Measurements from ENCODE around the gene DCP1B.

DCP1B gene

DNA sequence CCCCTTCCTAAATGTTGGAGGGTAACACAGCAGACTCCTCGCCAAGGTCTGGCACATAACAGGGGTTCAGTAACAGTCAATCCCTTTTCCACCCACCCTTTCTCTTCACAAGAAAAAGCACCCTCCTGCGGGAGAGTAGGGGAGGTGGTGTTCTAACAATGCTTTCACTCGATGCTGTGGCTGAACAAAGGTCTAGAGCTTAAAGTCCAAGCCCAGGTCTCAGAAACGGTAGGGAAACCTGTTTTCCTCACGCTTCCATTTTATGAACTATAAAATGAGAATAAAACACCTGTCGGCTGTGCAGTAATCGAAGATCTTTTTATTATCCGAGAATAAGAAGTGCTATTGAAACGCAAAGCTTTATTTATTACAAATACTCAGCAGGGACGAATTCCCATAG lies 64.9 kb downstream of the DCP1B start:
- Histone ChIP-seq H3K9me2 (replicated peaks; ENCODE audit: insufficient read depth, low read length) (no peaks in the 10 kb centered on the region), H3K4me3 (ENCODE audit: insufficient read depth, low read length, poor library complexity, severe bottlenecking) (no peak overlapping the region), H3K27ac (ENCODE audit: low read depth, low read length) (no peak overlapping the region), H3K27me3 (ENCODE audit: low read length) (no peaks in the 10 kb centered on the region), H2AFZ (ENCODE audit: low read depth, low read length, severe bottlenecking) (peak overlapping the region; percentile 27), H3K36me3 (ENCODE audit: low read length) (no peaks in the 10 kb centered on the region), H3K79me2 (ENCODE audit: insufficient read depth, low read length) (no peaks in the 10 kb centered on the region), H3K4me2 (ENCODE audit: low read depth, low read length, poor library complexity, severe bottlenecking) (no peak overlapping the region), H3F3A (ENCODE audit: insufficient read depth) (no peaks in the 10 kb centered on the region), H3K9me3 (ENCODE audit: insufficient read depth, low read length) (no peaks in the 10 kb centered on the region), H4K20me1 (ENCODE audit: low read depth, low read length) (no peaks in the 10 kb centered on the region), H3K9ac (ENCODE audit: low read length) (peak overlapping the region; percentile 23; the same call in 1 of the 2 replicates)
- TF ChIP-seq, protein P1, sequence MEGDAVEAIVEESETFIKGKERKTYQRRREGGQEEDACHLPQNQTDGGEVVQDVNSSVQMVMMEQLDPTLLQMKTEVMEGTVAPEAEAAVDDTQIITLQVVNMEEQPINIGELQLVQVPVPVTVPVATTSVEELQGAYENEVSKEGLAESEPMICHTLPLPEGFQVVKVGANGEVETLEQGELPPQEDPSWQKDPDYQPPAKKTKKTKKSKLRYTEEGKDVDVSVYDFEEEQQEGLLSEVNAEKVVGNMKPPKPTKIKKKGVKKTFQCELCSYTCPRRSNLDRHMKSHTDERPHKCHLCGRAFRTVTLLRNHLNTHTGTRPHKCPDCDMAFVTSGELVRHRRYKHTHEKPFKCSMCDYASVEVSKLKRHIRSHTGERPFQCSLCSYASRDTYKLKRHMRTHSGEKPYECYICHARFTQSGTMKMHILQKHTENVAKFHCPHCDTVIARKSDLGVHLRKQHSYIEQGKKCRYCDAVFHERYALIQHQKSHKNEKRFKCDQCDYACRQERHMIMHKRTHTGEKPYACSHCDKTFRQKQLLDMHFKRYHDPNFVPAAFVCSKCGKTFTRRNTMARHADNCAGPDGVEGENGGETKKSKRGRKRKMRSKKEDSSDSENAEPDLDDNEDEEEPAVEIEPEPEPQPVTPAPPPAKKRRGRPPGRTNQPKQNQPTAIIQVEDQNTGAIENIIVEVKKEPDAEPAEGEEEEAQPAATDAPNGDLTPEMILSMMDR (IDR thresholded peaks at IDR 0.05; ENCODE audit: insufficient read depth, low read length, poor library complexity, severe bottlenecking), result no peak

DNA sequence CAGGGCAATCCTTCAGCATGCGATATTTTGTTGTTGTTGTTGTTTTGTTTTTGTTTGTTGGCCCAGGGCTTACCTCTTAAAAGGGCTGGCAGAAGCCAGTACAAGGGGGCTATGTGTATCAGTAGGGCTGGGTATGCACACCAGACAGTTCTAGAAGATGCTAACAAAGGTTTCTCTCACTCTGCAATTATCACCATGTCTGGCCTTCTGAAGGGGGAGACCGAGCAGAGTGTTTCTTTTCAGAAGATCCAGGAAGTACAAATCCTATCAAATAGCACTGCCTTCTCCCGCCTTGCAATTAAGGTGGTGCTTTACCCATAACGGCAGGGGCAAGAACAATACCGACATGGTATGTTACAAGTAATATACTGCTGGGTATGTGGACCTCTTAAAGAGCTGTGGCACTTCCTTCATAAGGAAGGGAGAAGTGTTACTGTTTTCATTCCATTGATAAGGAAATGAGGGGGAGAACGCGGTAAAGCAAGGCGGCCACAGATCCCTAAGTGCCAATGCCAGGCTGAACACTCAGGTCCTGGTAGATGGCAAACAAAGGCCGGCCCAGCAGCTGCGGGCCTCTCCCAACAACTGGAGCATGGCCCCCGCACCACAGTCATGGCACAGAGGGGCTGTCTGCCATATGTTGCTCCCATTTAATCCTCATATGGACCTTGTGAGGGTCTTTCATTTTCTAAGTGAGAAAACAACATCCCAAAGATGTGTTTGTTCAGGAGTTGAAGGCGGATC lies 66.6 kb downstream of the DCP1B start:
- H3K4me2 ChIP-seq (ENCODE audit: low read depth, low read length, poor library complexity, severe bottlenecking), result no peak overlapping the region

DNA sequence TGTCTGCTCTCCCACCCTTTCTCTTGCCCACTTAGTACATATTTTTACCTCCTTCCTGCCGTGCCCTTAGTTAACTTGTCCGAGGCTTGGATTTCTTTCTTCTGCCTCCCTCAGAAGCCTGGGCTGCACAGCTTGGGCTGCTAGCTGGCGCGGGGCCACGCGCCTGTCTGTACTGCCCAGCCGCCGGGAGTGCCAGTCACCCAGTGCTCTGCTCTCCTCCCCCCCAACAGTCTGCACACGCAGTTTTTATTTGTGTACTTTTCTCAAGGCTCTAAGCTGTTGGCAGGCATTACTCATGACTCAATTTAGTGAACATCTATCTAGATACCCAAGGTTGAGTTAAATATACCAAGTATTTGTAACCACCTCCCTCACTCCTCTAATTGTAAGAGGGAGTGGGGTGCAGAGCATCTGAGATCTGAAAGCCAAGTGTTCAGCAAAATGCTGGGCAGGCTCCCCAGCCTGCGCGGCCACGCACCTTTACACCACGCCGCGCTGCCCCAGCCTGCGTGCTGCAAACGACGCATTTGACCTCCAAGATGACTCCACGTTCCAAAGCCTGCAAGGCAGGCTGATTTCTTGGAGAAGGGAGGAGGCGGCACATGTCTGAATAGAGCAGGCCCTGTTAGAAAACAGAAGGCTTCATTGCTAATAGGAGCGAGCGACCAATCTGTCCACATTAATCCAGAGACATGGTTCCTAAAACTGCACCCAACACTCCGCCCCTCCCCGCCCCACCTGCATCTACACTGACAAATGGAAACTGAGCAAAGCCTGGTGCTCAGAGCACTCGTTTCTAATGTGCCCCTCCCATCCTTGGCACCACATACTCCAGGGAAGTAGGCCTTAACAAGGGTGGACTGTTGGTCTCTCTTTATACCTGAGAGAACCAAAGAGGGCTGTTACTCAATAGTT lies 67.6 kb downstream of the DCP1B start:
- no peaks in the 10 kb centered on the region for H3K9me3 ChIP-seq (ENCODE audit: insufficient read depth, low read length)
- H3K27me3 ChIP-seq (ENCODE audit: low read length), result no peaks in the 10 kb centered on the region
- H3K9me2 ChIP-seq (replicated peaks; ENCODE audit: insufficient read depth, low read length), result no peaks in the 10 kb centered on the region
- H3K36me3 ChIP-seq (ENCODE audit: low read length), result no peaks in the 10 kb centered on the region
- TF ChIP-seq, protein P1 (IDR thresholded peaks at IDR 0.05; ENCODE audit: insufficient read depth, low read length, poor library complexity, severe bottlenecking), result no peak
- no peak for TF ChIP-seq EZH2phosphoT487 (conservative IDR thresholded peaks at IDR 0.05; ENCODE audit: low read length)
- no peak overlapping the region for H3K4me3 ChIP-seq (ENCODE audit: insufficient read depth, low read length, poor library complexity, severe bottlenecking)
- H3K27ac ChIP-seq (ENCODE audit: low read depth, low read length), result no peak overlapping the region
- no peak overlapping the region for H3K9ac ChIP-seq (ENCODE audit: low read length)
- H3F3A ChIP-seq (ENCODE audit: insufficient read depth), result no peaks in the 10 kb centered on the region
- no peaks in the 10 kb centered on the region for H4K20me1 ChIP-seq (ENCODE audit: low read depth, low read length)
- H3K4me2 ChIP-seq (ENCODE audit: low read depth, low read length, poor library complexity, severe bottlenecking), result no peak overlapping the region
- H2AFZ ChIP-seq (ENCODE audit: low read depth, low read length, severe bottlenecking), result no peak overlapping the region
- H3K79me2 ChIP-seq (ENCODE audit: insufficient read depth, low read length), result no peaks in the 10 kb centered on the region

More for the DNA sequence above, 66.6 kb downstream of the DCP1B start:
- Histone ChIP-seq H3F3A (ENCODE audit: insufficient read depth) (no peaks in the 10 kb centered on the region), H2AFZ (ENCODE audit: low read depth, low read length, severe bottlenecking) (no peak overlapping the region), H3K9ac (ENCODE audit: low read length) (no peak overlapping the region), H4K20me1 (ENCODE audit: low read depth, low read length) (no peaks in the 10 kb centered on the region), H3K9me3 (ENCODE audit: insufficient read depth, low read length) (no peaks in the 10 kb centered on the region), H3K79me2 (ENCODE audit: insufficient read depth, low read length) (no peaks in the 10 kb centered on the region), H3K27ac (ENCODE audit: low read depth, low read length) (no peak overlapping the region), H3K4me3 (ENCODE audit: insufficient read depth, low read length, poor library complexity, severe bottlenecking) (no peak overlapping the region), H3K36me3 (ENCODE audit: low read length) (no peaks in the 10 kb centered on the region), H3K9me2 (replicated peaks; ENCODE audit: insufficient read depth, low read length) (no peaks in the 10 kb centered on the region), H3K27me3 (ENCODE audit: low read length) (no peaks in the 10 kb centered on the region)
- no peak for TF ChIP-seq EZH2phosphoT487 (conservative IDR thresholded peaks at IDR 0.05; ENCODE audit: low read length)
- TF ChIP-seq, protein P1 (IDR thresholded peaks at IDR 0.05; ENCODE audit: insufficient read depth, low read length, poor library complexity, severe bottlenecking), result no peak

Measured in SU-DHL-6 (cell line).